Glomerular visceral epithelial cell (primary cell): Measurements from ENCODE around the gene NXPH3.
"Not testable (repeated sequence)": the region's sequence is repeated elsewhere in the genome, so short reads cannot be mapped to it uniquely, and the experiment has no call there.

Experiments used
- DNase-seq: peaks from one replicate; pipeline ENCODE4 v3.0.0-alpha.2; 2016; ENCODE audit errors: extremely low spot score

Gene NXPH3

GRCh38 chr17:49575679-49576087 lies at the start of gene NXPH3:
TSS of gene NXPH3 (plus strand) at chr17:49575871. CDS start at chr17:49576220, 349 bp downstream.
- DNase-seq = peak; percentile 60

- no peak for DNase-seq
These were observed 47.6 kb upstream of the NXPH3 start for GRCh38 chr17:49527927-49528651.

GRCh38 chr17:49528966-49529365 lies 46.7 kb upstream of the NXPH3 start:
- DNase-seq = no peak

- DNase-seq = no peak
These were observed 45.6 kb upstream of the NXPH3 start for GRCh38 chr17:49530118-49530517.

- DNase-seq = no peak
These were observed 31.8 kb upstream of the NXPH3 start for GRCh38 chr17:49543860-49544259.

- DNase-seq = no peak
These were observed 30.5 kb upstream of the NXPH3 start for GRCh38 chr17:49545007-49545660.

GRCh38 chr17:49545806-49546545 lies 29.7 kb upstream of the NXPH3 start:
- no peak for DNase-seq

- DNase-seq = no peak
These were observed 28.8 kb upstream of the NXPH3 start for GRCh38 chr17:49546546-49547535.

GRCh38 chr17:49547566-49547965 lies 28.1 kb upstream of the NXPH3 start:
- DNase-seq = no peak

GRCh38 chr17:49548051-49548505 lies 27.6 kb upstream of the NXPH3 start:
- no peak for DNase-seq

GRCh38 chr17:49548506-49549310 lies 27.0 kb upstream of the NXPH3 start:
- peak; percentile 56 for DNase-seq

GRCh38 chr17:49549311-49549605 lies 26.4 kb upstream of the NXPH3 start:
- no peak for DNase-seq

- no peak for DNase-seq
These were observed 25.7 kb upstream of the NXPH3 start for GRCh38 chr17:49549691-49550678.

- not testable (repeated sequence) for DNase-seq
These were observed 24.9 kb upstream of the NXPH3 start for GRCh38 chr17:49550764-49551163.

GRCh38 chr17:49551221-49552069 lies 24.2 kb upstream of the NXPH3 start:
- no peak for DNase-seq

- no peak for DNase-seq
These were observed 23.5 kb upstream of the NXPH3 start for GRCh38 chr17:49552070-49552751.

GRCh38 chr17:49553676-49554335 lies 21.9 kb upstream of the NXPH3 start:
- DNase-seq = no peak
